Measurements from ENCODE around the gene PHOX2A.

DNA sequence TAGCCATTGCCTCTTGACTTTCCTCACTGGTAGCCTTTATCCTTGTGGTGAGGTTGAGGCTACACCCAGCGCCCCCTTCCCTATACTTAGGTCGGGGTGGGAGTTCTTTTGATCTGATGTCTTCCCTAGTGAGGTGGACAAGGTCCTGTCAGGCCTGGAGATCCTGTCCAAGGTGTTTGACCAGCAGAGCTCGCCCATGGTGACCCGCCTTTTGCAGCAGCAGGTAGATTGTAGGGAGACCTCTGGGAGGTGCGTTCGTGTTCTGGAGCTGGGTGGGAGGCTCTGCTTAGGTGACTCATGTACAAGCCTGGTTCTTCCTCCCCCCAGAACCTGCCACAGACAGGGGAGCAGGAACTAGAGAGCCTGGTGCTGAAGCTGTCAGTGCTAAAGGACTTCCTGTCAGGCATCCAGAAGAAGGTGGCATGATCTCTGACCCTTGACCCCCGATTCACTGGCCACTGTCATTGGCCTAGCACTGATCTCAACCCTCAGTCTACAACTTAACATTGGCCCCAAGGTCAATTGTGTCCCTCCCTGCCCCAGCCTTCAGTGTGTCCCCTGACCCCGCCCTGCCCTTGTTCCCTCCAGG lies 14.5 kb downstream of the PHOX2A start:
- TF ChIP-seq, protein P1, sequence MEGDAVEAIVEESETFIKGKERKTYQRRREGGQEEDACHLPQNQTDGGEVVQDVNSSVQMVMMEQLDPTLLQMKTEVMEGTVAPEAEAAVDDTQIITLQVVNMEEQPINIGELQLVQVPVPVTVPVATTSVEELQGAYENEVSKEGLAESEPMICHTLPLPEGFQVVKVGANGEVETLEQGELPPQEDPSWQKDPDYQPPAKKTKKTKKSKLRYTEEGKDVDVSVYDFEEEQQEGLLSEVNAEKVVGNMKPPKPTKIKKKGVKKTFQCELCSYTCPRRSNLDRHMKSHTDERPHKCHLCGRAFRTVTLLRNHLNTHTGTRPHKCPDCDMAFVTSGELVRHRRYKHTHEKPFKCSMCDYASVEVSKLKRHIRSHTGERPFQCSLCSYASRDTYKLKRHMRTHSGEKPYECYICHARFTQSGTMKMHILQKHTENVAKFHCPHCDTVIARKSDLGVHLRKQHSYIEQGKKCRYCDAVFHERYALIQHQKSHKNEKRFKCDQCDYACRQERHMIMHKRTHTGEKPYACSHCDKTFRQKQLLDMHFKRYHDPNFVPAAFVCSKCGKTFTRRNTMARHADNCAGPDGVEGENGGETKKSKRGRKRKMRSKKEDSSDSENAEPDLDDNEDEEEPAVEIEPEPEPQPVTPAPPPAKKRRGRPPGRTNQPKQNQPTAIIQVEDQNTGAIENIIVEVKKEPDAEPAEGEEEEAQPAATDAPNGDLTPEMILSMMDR (IDR thresholded peaks at IDR 0.05 in 8 of 11, conservative IDR thresholded peaks at IDR 0.05 in 3 of 11): no peak
- TF ChIP-seq POLR2A (IDR thresholded peaks at IDR 0.05): no peak

Data from spleen (tissue), 7 donors.